ENCODE results near the gene APOLD1. TPM values are rescaled to one million over a fixed set of nuclear protein-coding genes. Genes with fewer than 3 reads are reported as not detected.

Gene APOLD1
- total RNA-seq, 2 donors from 2014 or later, result 10.1 to 23.4 TPM

DNA sequence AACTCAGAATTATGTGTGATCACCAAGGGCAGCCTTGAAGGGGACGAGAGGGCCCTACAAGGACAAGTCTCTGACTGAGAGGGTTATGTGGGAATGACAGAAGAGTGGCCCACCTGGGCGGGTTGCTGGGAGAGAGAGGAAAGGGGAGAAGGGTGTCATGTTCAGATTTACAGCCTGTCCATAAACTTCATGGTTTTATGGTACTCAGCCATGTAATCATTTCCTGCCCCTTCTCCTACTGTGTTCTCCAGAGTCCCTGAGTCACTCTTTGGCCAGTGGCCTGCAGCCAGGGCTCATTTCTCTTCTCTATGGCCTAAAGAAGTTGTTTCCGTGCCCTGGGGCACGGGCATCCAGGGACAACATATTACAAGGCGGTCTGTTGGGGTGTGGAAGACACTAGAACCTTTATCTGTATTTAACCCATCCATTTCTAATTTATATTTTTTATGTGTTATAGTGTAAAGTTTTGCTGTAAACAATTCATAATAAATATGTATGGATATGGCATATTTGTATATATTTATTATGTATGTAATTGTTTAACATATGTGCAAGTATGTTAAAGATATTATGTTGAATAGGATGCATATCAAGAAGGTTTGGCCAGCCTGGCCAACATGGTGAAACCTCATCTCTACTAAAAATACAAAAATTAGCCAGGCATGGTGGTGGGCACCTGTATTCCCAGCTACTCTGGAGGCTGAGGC lies 54.6 kb downstream of the APOLD1 start:
- no peak for TF ChIP-seq POLR2A (IDR thresholded peaks at IDR 0.05)
- TF ChIP-seq, protein P1, sequence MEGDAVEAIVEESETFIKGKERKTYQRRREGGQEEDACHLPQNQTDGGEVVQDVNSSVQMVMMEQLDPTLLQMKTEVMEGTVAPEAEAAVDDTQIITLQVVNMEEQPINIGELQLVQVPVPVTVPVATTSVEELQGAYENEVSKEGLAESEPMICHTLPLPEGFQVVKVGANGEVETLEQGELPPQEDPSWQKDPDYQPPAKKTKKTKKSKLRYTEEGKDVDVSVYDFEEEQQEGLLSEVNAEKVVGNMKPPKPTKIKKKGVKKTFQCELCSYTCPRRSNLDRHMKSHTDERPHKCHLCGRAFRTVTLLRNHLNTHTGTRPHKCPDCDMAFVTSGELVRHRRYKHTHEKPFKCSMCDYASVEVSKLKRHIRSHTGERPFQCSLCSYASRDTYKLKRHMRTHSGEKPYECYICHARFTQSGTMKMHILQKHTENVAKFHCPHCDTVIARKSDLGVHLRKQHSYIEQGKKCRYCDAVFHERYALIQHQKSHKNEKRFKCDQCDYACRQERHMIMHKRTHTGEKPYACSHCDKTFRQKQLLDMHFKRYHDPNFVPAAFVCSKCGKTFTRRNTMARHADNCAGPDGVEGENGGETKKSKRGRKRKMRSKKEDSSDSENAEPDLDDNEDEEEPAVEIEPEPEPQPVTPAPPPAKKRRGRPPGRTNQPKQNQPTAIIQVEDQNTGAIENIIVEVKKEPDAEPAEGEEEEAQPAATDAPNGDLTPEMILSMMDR (IDR thresholded peaks at IDR 0.05), result no peak
- ATAC-seq, result no peak
- H3K27me3 ChIP-seq, result no peaks in the 10 kb centered on the region
- H3K27ac ChIP-seq, result no peak overlapping the region
- WGBS, 2 donors, result 80 to 91% methylated on average over 5 of the region's 5 CpGs
- H3K4me3 ChIP-seq, result no peak overlapping the region
- no peaks in the 10 kb centered on the region for H3K4me1 ChIP-seq
- no peaks in the 10 kb centered on the region for H3K9me3 ChIP-seq
- H3K36me3 ChIP-seq (replicated peaks in 1 of 2; ENCODE audit: insufficient read depth in 1 of 2, low read depth in 2 of 2), result no peaks in the 10 kb centered on the region
- DNase-seq, result peak in 1 of 4 donors; percentile 27
- intact Hi-C loops (cut with DNase I), result no loop called here

DNA sequence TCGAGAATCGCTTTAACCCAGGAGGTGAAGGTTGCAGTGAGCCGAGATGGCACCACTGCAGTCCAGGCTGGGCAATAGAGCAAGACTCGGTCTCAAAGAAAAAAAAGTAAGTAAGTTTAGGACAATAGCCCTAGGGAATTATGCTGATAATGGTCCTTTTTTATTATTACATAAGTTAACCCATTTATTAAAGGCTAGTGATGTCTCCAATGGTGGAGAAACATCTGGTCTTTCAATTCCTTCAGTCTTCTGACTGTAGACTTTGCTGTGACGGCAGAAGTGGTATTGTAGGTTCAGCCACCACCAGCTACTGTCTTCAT lies 55.1 kb downstream of the APOLD1 start:
- no peak for TF ChIP-seq POLR2A (IDR thresholded peaks at IDR 0.05)
- TF ChIP-seq, protein P1 (IDR thresholded peaks at IDR 0.05), result no peak
- 93 to 95% methylated on average over 5 of the region's 5 CpGs for WGBS, 2 donors
- DNase-seq (no peak), ATAC-seq (no peak)
- intact Hi-C loops (cut with DNase I), result no loop called here
- Histone ChIP-seq H3K27ac (no peak overlapping the region), H3K4me3 (no peak overlapping the region), H3K4me1 (no peaks in the 10 kb centered on the region), H3K36me3 (replicated peaks in 1 of 2; ENCODE audit: insufficient read depth in 1 of 2, low read depth in 2 of 2) (no peaks in the 10 kb centered on the region), H3K27me3 (no peaks in the 10 kb centered on the region), H3K9me3 (no peaks in the 10 kb centered on the region)

MicroRNAs encoded within 50 kb of the gene (microRNA counts, 767-probe panel; counts per million panel counts)
- microRNA hsa-miR-613, result 0 to 736 counts per million in 2 donors

Small RNA genes within 50 kb of the gene (microRNA-seq; reads per million reads assigned to microRNA genes)
- gene MIR613 (ENCODE audit: borderline number of aligned reads in 2 of 2, borderline replicate concordance in 2 of 2), result 0 reads per million in 2 donors

Small RNA genes within 50 kb of the gene (small RNA-seq; reads per million reads assigned to genes)
- gene AC007215.1 (not detected), gene MIR613 (not detected)

Other genes with a start within 250 kb of the APOLD1 start
- gene DUSP16, start 222.8 kb upstream of the APOLD1 start, total RNA-seq, result 10 to 100 TPM; 30.3 to 32.9 TPM
- gene CREBL2, start 173.8 kb upstream of the APOLD1 start, total RNA-seq, result 10 to 100 TPM; 13.8 to 31.4 TPM
- gene GPR19, start 89.5 kb upstream of the APOLD1 start, total RNA-seq, result not detected
- 10 to 100 TPM; 11.9 to 28.3 TPM for gene CDKN1B, start 68.3 kb upstream of the APOLD1 start, total RNA-seq
- gene DDX47, start 27.7 kb downstream of the APOLD1 start, total RNA-seq, result 10 to 100 TPM; 32.4 to 59.7 TPM
- 1 to 10 TPM; 1.6 to 6.5 TPM for gene GPRC5A, start 105.9 kb downstream of the APOLD1 start, total RNA-seq
- not detected for gene GPRC5D, start 166.5 kb downstream of the APOLD1 start, total RNA-seq
- 10 to 100 TPM; 19.4 to 28.8 TPM for gene HEBP1, start 214.6 kb downstream of the APOLD1 start, total RNA-seq